ENCODE data around the gene PLCD4. TPM values are rescaled to one million over a fixed set of nuclear protein-coding genes. Genes with fewer than 3 reads are reported as not detected.

The PLCD4 gene
- total and polyA plus RNA-seq, 7 donors, result 0.64 to 42.4 (median 25.0) TPM; not detected in 2

GRCh38 chr2:218659988-218660358 lies 52.3 kb downstream of the PLCD4 start:
- TF ChIP-seq POLR2AphosphoS5 (IDR thresholded peaks at IDR 0.05) (no peak), EP300 (IDR thresholded peaks at IDR 0.05) (no peak), POLR2A (IDR thresholded peaks at IDR 0.05) (no peak)
- TF ChIP-seq, protein P1, sequence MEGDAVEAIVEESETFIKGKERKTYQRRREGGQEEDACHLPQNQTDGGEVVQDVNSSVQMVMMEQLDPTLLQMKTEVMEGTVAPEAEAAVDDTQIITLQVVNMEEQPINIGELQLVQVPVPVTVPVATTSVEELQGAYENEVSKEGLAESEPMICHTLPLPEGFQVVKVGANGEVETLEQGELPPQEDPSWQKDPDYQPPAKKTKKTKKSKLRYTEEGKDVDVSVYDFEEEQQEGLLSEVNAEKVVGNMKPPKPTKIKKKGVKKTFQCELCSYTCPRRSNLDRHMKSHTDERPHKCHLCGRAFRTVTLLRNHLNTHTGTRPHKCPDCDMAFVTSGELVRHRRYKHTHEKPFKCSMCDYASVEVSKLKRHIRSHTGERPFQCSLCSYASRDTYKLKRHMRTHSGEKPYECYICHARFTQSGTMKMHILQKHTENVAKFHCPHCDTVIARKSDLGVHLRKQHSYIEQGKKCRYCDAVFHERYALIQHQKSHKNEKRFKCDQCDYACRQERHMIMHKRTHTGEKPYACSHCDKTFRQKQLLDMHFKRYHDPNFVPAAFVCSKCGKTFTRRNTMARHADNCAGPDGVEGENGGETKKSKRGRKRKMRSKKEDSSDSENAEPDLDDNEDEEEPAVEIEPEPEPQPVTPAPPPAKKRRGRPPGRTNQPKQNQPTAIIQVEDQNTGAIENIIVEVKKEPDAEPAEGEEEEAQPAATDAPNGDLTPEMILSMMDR (IDR thresholded peaks at IDR 0.05), result no peak
- Histone ChIP-seq H3K4me3 (peak overlapping the region; percentile 78 to 92 (median 84)), H3K27ac (peak overlapping the region; percentile 79 to 81 (median 80)), H3K4me1 (peaks cover 0 to 22% (median 20%) of the 10 kb centered on the region in 4 donors), H3K27me3 (no peaks in the 10 kb centered on the region), H3K9me3 (no peaks in the 10 kb centered on the region), H3K36me3 (peaks cover 19 to 54% (median 42%) of the 10 kb centered on the region in 4 donors)
- no peak for DNase-seq
- 14 to 17% methylated on average over 8 of the region's 8 CpGs for WGBS, 2 donors
- intact Hi-C loops (cut with DNase I), result loop anchor here (10.0 kb wide), 1 partner anchor 255 kb away; no protein-coding TSS in a partner anchor

GRCh38 chr2:218662377-218662776 lies 54.7 kb downstream of the PLCD4 start:
- Histone ChIP-seq H3K9me3 (no peaks in the 10 kb centered on the region), H3K36me3 (peaks cover 31 to 62% (median 46%) of the 10 kb centered on the region in 4 donors), H3K27me3 (no peaks in the 10 kb centered on the region), H3K4me1 (peaks cover 0 to 22% (median 20%) of the 10 kb centered on the region in 4 donors), H3K4me3 (no peak overlapping the region), H3K27ac (no peak overlapping the region)
- intact Hi-C loops (cut with DNase I), result no loop called here
- no peak for TF ChIP-seq POLR2A (IDR thresholded peaks at IDR 0.05)
- TF ChIP-seq POLR2AphosphoS5 (IDR thresholded peaks at IDR 0.05), result no peak
- no peak for TF ChIP-seq EP300 (IDR thresholded peaks at IDR 0.05)
- TF ChIP-seq, protein P1 (IDR thresholded peaks at IDR 0.05), result no peak
- peak; percentile 42 for DNase-seq
- 88 to 92% methylated on average over 7 of the region's 7 CpGs for WGBS, 2 donors

- intact Hi-C loops (cut with DNase I), result no loop called here
- no peaks in the 10 kb centered on the region for H3K27me3 ChIP-seq
- no peaks in the 10 kb centered on the region for H3K9me3 ChIP-seq
- WGBS, 2 donors, result 92 to 93% methylated on average over 10 of the region's 10 CpGs
- peaks cover 0 to 21% (median 20%) of the 10 kb centered on the region in 4 donors for H3K4me1 ChIP-seq
- no peak for TF ChIP-seq POLR2A (IDR thresholded peaks at IDR 0.05)
- H3K4me3 ChIP-seq, result no peak overlapping the region
- peak; percentile 40 for DNase-seq
- H3K27ac ChIP-seq, result no peak overlapping the region
- peaks cover 31 to 67% (median 47%) of the 10 kb centered on the region in 4 donors for H3K36me3 ChIP-seq
These were observed 55.1 kb downstream of the PLCD4 start for GRCh38 chr2:218662827-218663226.

- H3K4me1 ChIP-seq, result peaks cover 0 to 11% (median 10%) of the 10 kb centered on the region in 4 donors
- 90 to 93% methylated on average over 15 of the region's 15 CpGs for WGBS, 2 donors
- peaks cover 31 to 78% (median 53%) of the 10 kb centered on the region in 4 donors for H3K36me3 ChIP-seq
- no peak overlapping the region for H3K4me3 ChIP-seq
- H3K27me3 ChIP-seq, result no peaks in the 10 kb centered on the region
- peak; percentile 47 for DNase-seq
- intact Hi-C loops (cut with DNase I), result no loop called here
- H3K9me3 ChIP-seq, result no peaks in the 10 kb centered on the region
- TF ChIP-seq POLR2AphosphoS5 (IDR thresholded peaks at IDR 0.05) (no peak), EP300 (IDR thresholded peaks at IDR 0.05) (no peak), POLR2A (IDR thresholded peaks at IDR 0.05) (no peak)
- TF ChIP-seq, protein P1 (IDR thresholded peaks at IDR 0.05), result no peak
- H3K27ac ChIP-seq, result no peak overlapping the region
These were observed 56.2 kb downstream of the PLCD4 start for GRCh38 chr2:218663901-218664300.

DNA sequence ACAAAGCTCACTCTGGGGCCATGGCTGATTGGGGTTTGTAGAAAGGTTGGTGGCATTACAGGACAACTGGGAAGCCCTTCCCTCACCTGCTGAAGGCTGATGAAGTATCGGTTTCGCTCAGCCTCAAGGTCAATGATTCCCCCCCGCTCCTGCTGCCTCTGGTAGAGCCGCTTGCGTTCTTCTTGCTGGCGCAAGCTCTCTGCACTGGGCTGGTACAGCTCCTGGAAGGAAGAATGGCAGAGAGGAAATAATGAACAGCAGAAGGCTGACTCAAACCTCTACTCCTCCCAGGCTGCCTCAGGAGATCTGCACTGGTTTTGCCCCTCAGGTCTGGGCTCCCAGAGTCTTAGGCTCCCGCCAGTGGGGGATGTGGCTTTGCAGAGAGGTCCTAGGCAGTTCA lies 57.0 kb downstream of the PLCD4 start:
- no peak overlapping the region for H3K27ac ChIP-seq
- H3K9me3 ChIP-seq, result no peaks in the 10 kb centered on the region
- 96% methylated on average over 7 of the region's 7 CpGs for WGBS, 2 donors
- no peaks in the 10 kb centered on the region for H3K27me3 ChIP-seq
- peaks cover 31 to 78% (median 53%) of the 10 kb centered on the region in 4 donors for H3K36me3 ChIP-seq
- H3K4me3 ChIP-seq, result no peak overlapping the region
- TF ChIP-seq POLR2A (IDR thresholded peaks at IDR 0.05), result no peak
- no peak for TF ChIP-seq EP300 (IDR thresholded peaks at IDR 0.05)
- no peak for TF ChIP-seq POLR2AphosphoS5 (IDR thresholded peaks at IDR 0.05)
- TF ChIP-seq, protein P1 (IDR thresholded peaks at IDR 0.05), result no peak
- intact Hi-C loops (cut with DNase I), result no loop called here
- peaks cover 0 to 10% (median 10%) of the 10 kb centered on the region in 4 donors for H3K4me1 ChIP-seq
- DNase-seq, result peak; percentile 46
